A673 (cell line): ENCODE measurements around the gene MX2. TPM values are rescaled to one million over a fixed set of nuclear protein-coding genes. Genes with fewer than 3 reads are reported as not detected.
A peak's percentile ranks its signal among the peaks of the same experiment; 100 is the strongest.
"Not testable (repeated sequence)": the region's sequence is repeated elsewhere in the genome, so short reads cannot be mapped to it uniquely, and the experiment has no call there.

ENCODE experiments used
- BruUV-seq: library from RNA; stranded (reverse); fragments of 400-500 nt; replicated peaks from 2 replicates; lab custom pipeline; 2021; lab: Mats Ljungman, UMichigan
- CTCF ChIA-PET: fragments of 300-600 bp; sonication (Branson Sonifier 250); formaldehyde crosslinking; loops from one replicate; lab custom pipeline; 2022; ENCODE audit warnings: antibody characterized with exemption; lab: Charles Lee
- POLR2A ChIA-PET: fragments of 300-600 bp; sonication (Branson Sonifier 250); formaldehyde crosslinking; loops from one replicate; lab custom pipeline; 2022; ENCODE audit warnings: antibody characterized with exemption; ENCODE audit not compliant: low non-redundant PET; lab: Charles Lee
- DNase-seq: peaks from one replicate; pipeline ENCODE4 v3.0.0-alpha.2; 2015; ENCODE audit warnings: low spot score
- H3K27ac ChIP-seq: fragments of 200-600 bp; sonication (generic); 2 replicates; pipeline ENCODE4 v1.5.1; 2016; ENCODE audit warnings: mixed run types, low read depth, mild to moderate bottlenecking, mixed read lengths, antibody characterized with exemption, low read length; ENCODE audit not compliant: poor library complexity, severe bottlenecking
- H3K27me3 ChIP-seq: fragments of 200-600 bp; sonication (generic); replicated peaks from 2 replicates; pipeline ENCODE4 v1.6.1; 2017; ENCODE audit warnings: mixed run types, low read depth, mild to moderate bottlenecking, mixed read lengths, antibody characterized with exemption, low read length; ENCODE audit not compliant: insufficient read depth, poor library complexity
- H3K36me3 ChIP-seq: fragments of 200-600 bp; sonication (generic); 2 replicates; pipeline ENCODE4 v1.6.1; 2016; ENCODE audit warnings: mixed run types, mild to moderate bottlenecking, mixed read lengths, antibody characterized with exemption, low read length; ENCODE audit not compliant: insufficient read depth, poor library complexity, severe bottlenecking
- H3K4me1 ChIP-seq: fragments of 200-600 bp; sonication (generic); 2 replicates; pipeline ENCODE4 v1.6.1; 2017; ENCODE audit warnings: mixed run types, mild to moderate bottlenecking, mixed read lengths, antibody characterized with exemption, low read length; ENCODE audit not compliant: insufficient read depth, poor library complexity, severe bottlenecking
- H3K4me3 ChIP-seq: fragments of 200-600 bp; sonication (generic); 2 replicates; pipeline ENCODE4 v1.5.1; 2016; ENCODE audit warnings: low read depth, mixed run types, mild to moderate bottlenecking, mixed read lengths, low read length; ENCODE audit not compliant: poor library complexity, severe bottlenecking
- H3K9me3 ChIP-seq: fragments of 200-600 bp; sonication (generic); 2 replicates; pipeline ENCODE4 v1.6.1; 2016; ENCODE audit warnings: mixed run types, low read depth, mild to moderate bottlenecking, mixed read lengths, antibody characterized with exemption, low read length; ENCODE audit not compliant: poor library complexity, severe bottlenecking
- CTCF ChIP-seq: fragments of 300-800, 200-600 bp; sonication (generic); conservative IDR thresholded peaks from 2 replicates; pipeline ENCODE4 v1.5.1; 2017; ENCODE audit warnings: low read depth, mild to moderate bottlenecking, antibody characterized with exemption, low read length, moderate library complexity, mixed read lengths
- EZH2 ChIP-seq: fragments of 200-600 bp; sonication (generic); IDR thresholded peaks from 2 replicates; pipeline ENCODE4 v1.6.1; 2017; ENCODE audit warnings: borderline replicate concordance, low read depth, mild to moderate bottlenecking, mixed read lengths, antibody characterized with exemption, low read length; ENCODE audit not compliant: poor library complexity, severe bottlenecking
- intact Hi-C: fragments of 100-400 bp; cut with micrococcal nuclease; formaldehyde crosslinking; loops from one replicate; pipeline ENCODE4 v1.10.0; 2022; ENCODE audit not compliant: unreplicated experiment
- total RNA-seq: library from RNA; stranded (reverse); gene quantifications from 2 replicates; pipeline ENCODE4 v1.2.3, GENCODE V29; 2021

Gene MX2
- total RNA-seq, 1 experiment from 2014 or later = not detected

GRCh38 chr21:41411449-41412089, 49.7 kb downstream of the MX2 start:
- H3K9me3 ChIP-seq = no peaks in the 10 kb centered on the region
- no TSS peak for BruUV-seq
- ChIA-PET CTCF (interaction anchor here (0.7 kb wide), 1 partner anchor 28 kb away, joined by 3 read pairs; no protein-coding TSS in a partner anchor), POLR2A (no interaction called here)
- TF ChIP-seq CTCF = no peak
- no peak for TF ChIP-seq EZH2
- intact Hi-C loops = no loop called here
- no peaks in the 10 kb centered on the region for H3K27me3 ChIP-seq
- H3K27ac ChIP-seq = no peak overlapping the region
- no peaks in the 10 kb centered on the region for H3K36me3 ChIP-seq
- peak; percentile 18 for DNase-seq
- H3K4me1 ChIP-seq = no peaks in the 10 kb centered on the region
- no peak overlapping the region for H3K4me3 ChIP-seq

- H3K36me3 ChIP-seq, H3K9me3 ChIP-seq, H3K4me1 ChIP-seq, H3K27me3 ChIP-seq, H3K4me3 ChIP-seq, DNase-seq, H3K27ac ChIP-seq, BruUV-seq, POLR2A ChIA-PET, CTCF ChIA-PET, intact Hi-C loops: not testable (repeated sequence)
These were observed 55.7 kb downstream of the MX2 start for GRCh38 chr21:41417505-41417904.

- BruUV-seq = no TSS peak
- Histone ChIP-seq H3K4me1 (no peaks in the 10 kb centered on the region), H3K4me3 (no peak overlapping the region), H3K27ac (no peak overlapping the region), H3K36me3 (no peaks in the 10 kb centered on the region), H3K9me3 (no peaks in the 10 kb centered on the region), H3K27me3 (no peaks in the 10 kb centered on the region)
- no peak for TF ChIP-seq EZH2
- no peak for TF ChIP-seq CTCF
- DNase-seq = no peak
- ChIA-PET CTCF (no interaction called here), POLR2A (no interaction called here)
- intact Hi-C loops = no loop called here
These were observed 56.6 kb downstream of the MX2 start for GRCh38 chr21:41418393-41418792.
